GM12874 (cell line): ENCODE measurements around the gene TTC23.

ENCODE experiments used
- TF ChIP-seq, protein P1 (sequence below): IDR thresholded peaks from 2 replicates; pipeline ENCODE4 v1.5.1; 2011; ENCODE audit warnings: low read depth, mild to moderate bottlenecking, control low read depth, low read length, moderate library complexity; ENCODE audit not compliant: insufficient read depth

The TTC23 gene

DNA sequence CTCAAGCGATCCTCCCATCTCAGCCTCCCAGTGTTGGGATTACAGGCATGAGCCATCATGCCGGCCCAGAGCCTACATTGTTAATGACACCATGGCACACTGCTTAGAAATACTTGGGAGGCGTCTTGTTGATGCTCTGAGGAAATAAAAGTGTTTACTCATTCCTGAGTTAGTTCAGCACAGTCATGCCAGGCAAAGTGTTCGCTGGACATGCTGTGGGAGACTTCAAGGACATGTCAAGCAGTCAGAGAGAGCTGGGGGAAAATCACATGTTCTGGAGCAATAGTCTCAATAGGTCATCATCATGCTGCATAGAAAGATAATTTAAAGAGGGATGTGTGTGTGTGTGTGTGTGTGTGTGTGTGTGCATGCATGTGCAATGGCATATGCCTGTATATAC lies 37.5 kb downstream of the TTC23 start:
- TF ChIP-seq, protein P1, sequence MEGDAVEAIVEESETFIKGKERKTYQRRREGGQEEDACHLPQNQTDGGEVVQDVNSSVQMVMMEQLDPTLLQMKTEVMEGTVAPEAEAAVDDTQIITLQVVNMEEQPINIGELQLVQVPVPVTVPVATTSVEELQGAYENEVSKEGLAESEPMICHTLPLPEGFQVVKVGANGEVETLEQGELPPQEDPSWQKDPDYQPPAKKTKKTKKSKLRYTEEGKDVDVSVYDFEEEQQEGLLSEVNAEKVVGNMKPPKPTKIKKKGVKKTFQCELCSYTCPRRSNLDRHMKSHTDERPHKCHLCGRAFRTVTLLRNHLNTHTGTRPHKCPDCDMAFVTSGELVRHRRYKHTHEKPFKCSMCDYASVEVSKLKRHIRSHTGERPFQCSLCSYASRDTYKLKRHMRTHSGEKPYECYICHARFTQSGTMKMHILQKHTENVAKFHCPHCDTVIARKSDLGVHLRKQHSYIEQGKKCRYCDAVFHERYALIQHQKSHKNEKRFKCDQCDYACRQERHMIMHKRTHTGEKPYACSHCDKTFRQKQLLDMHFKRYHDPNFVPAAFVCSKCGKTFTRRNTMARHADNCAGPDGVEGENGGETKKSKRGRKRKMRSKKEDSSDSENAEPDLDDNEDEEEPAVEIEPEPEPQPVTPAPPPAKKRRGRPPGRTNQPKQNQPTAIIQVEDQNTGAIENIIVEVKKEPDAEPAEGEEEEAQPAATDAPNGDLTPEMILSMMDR, result no peak

DNA sequence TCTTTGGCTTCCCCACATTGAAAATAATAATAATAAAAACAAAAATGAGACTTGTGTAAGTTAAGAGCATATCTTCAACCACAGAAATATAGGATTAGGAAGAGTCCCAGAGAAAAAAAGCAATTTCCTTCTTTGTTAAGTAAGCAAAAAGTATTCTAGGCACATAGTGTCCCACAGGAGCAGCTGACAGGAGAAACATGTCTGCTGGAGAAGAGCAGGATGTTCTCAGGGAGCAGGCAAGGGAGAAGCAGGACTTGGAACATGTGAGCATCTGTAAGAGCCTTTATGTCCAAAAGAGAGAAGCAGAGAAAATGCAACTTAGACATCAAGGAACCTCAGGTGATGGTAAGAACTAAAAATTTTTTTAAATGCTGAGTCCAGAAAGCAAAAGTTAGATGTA lies 39.0 kb downstream of the TTC23 start:
- TF ChIP-seq, protein P1, result no peak

DNA sequence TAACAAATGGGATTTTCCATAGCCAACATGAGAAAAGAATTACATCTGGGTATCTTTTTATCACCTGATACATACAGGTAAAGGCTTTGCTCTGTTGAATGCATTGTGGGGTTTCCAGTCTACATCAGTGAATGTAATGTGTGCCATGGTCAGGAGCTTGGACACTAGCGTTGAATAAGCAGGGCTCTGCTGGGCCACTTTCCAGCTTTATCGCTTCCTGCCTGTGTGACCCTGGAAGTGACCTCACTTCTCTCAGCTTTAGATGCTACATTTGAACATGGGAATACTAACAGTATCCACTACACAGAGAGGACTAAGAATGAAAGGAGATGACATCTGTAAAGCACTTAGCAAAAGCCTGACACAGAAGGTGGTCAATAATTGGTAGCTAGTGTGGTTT lies 40.1 kb downstream of the TTC23 start:
- TF ChIP-seq, protein P1, result no peak

DNA sequence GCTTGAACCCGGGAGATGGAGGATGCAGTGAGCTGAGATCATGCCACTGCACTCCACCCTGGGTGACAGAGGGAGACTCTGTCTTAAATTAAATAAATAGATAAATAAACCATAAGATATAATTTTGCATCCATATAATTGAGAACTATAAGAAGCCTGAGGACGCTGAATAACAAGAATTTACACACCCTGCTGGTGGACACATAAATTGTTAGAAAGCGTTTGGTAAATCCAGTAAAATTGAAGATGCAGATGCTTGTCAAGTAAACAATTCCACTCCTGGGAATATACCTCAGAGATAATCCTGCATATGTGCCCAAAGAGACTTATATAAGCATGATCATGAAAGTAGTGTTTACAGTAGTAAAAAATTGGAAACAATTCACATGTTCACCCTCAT lies 41.7 kb downstream of the TTC23 start:
- TF ChIP-seq, protein P1, result no peak

DNA sequence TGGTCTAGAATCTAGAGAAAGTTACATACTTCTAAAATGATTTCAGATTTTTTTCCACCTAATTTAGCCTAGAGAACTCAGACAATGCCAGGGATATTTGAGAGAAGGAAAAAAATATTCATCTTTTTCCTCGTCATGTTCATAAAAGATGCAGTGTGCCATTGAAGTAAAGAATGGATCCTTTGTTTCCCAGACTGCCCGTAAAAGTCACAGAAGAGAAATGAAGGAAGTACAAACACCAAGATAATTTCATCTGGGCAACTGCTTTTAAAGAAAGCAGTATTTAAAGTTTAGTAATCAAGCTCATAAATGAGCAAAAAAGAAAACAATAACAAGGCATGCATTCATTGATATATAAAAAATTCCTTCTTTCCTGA lies 47.2 kb downstream of the TTC23 start:
- TF ChIP-seq, protein P1, result no peak

DNA sequence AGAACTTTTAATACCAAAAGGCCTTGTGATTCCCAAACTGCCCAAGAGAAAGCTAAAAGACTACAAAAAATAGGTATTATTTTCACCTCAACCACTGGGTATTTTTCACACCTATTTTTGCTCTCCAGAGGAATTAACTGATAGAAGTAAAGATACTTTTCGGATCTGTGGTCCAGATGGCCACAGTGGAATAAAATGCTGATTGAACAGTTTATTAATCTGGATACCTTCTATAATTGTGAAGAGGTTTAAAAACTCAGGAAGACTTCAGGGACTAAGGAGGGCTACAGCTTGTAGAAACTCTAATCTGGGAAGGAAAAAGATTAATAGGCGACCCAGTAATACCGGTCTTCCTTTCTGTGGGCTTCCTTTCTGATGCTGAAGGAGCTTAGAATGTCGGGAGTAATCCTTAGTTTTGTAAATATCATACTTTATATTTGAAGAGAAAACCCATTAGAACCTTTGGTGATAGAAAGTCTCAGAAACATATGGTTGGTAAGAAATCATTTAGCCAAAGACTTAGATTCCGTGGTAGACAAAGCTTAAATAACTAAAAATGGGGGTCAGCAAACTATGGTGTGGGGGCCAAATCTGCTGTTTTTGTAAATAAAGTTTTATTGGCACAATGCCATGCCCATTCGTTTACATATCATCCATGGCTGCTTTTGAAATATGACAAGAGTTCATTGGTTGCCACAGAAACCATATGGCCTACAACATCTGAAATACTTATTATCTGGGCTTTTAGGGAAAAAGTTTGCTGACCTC lies 47.8 kb downstream of the TTC23 start:
- TF ChIP-seq, protein P1, result no peak

DNA sequence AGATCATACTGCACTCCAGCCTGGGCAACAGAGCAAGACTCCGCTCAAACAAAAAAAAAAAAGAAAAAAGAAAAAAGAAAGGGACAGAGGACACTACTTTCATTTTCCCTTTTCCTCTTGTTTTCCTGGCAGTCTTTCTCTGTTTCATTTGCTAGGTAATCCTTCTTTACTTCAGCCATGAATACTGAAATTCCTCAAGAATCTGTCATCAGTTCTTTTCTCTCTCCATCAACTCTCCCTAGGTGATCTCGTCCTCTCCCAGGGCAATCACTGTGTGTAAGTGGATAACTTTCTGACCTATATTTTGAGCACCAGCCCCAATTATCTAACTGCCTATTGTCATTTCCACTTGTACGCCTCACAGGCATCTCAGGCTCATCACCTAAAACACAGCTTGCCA lies 51.5 kb downstream of the TTC23 start:
- TF ChIP-seq, protein P1, result no peak
